GM18870 (cell line): Measurements from ENCODE around the gene PLCH2.
A peak's percentile ranks its signal among the peaks of the same experiment; 100 is the strongest.
"Not testable (repeated sequence)": the region's sequence is repeated elsewhere in the genome, so short reads cannot be mapped to it uniquely, and the experiment has no call there.

Source experiments
- ATAC-seq: cut with Tn5 transposase; IDR thresholded peaks from one replicate; pipeline ENCODE4 v1.9.1; 2021; ENCODE audit warnings: moderate library complexity; ENCODE audit not compliant: unreplicated experiment

The PLCH2 gene

DNA sequence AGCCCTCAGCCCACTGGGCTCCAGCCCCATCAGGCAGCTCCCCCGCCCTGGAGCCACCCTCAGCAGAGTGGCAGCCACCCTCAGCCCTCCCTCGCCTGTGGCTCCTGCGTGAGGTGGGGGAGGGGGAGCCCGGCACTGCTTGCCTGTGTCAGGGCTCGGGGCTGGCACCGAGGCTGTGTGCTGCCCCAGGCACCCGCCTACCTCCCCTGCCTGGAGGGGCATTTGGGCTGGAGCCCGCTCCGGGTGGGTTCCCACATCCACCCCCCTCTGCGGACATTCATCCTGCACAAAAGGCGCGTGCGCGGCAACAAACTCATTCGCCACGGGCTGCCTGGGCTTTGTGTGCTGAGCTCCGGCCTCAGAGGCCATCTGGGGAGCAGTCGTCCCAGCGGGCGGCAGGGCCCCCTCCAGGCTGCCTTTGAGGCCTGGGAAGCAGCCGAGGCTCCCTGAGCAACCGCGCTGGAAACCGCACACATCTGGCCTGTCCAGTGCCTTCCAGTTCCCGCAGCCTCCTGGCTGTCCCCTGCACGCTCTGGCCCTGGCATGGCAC is 67.5 kb downstream of the PLCH2 start:
- ATAC-seq = no peak

DNA sequence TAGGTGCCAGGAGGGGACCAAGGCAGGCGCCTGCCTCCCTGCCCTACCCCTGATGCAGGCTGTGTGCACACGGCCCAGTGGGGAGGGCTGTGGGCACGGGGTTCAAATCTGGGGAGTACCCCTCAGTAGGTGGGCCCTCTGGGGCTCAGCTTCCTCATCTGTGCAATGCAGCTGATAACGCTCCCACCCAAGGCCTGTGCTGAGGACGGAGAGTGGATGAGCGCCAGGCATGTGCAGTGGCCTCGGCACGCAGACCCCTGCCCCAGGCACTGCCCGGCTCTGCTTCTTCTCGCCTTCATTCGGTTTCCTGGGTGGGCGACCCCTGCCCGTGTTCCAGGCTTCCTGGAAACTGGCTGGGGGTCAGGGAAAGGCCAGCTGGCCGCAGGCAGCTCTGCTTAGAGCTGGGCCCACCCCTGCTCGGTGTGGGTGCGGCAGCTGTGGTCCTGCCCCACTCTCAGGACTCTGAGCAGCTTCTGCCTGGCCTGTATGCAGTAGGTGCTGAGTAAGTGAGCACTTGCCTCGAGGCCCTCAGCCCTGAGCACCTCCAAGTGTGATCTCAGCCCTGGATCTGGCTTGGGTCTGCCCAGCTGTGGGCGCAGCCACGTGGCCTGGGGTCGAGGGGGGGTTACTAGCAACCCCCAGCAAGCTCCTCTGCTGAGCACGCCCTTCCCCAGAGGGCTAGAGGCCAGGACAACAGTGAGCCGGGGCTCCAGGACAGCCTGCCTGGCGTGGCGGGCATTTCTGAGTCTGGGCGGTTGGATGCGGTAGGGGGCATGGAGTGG is 68.2 kb downstream of the PLCH2 start:
- ATAC-seq = no peak

DNA sequence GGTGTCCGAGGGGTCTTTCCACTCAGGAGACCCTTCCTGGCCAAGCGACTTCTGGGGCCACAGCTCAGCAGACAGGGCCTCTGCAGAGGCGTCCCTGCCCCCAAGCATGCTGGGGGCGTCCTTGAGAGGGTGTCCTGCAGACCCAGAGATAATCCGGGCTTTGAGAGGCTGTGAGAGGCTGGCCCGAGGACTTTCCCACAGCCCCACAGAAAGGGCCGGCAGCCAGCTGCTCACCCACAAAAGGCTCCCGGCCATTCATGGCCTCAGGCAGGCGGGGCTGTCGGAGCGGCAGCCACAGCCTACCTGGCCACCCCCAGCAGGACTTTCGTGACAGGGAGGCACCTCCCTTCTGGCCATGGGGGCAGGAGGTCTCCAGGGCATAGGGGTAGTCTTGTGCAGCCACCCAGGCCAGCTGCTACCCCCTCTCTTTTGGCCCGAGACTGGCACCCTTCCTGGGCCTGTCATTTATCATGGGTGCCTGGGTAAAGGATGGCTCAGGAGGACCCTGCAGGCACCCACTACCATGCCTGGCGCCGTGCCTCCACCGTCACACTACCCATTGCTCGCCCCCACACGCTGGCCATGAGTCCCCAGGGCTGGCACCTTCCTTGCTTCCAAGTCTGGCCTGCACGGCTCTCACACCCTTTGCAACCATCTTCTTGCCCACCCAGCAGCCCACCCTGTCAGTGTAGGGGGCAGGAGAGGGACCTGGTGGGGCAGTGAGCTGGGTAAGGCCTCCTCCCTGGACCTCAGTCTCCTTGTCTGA is 69.0 kb downstream of the PLCH2 start:
- ATAC-seq = no peak

DNA sequence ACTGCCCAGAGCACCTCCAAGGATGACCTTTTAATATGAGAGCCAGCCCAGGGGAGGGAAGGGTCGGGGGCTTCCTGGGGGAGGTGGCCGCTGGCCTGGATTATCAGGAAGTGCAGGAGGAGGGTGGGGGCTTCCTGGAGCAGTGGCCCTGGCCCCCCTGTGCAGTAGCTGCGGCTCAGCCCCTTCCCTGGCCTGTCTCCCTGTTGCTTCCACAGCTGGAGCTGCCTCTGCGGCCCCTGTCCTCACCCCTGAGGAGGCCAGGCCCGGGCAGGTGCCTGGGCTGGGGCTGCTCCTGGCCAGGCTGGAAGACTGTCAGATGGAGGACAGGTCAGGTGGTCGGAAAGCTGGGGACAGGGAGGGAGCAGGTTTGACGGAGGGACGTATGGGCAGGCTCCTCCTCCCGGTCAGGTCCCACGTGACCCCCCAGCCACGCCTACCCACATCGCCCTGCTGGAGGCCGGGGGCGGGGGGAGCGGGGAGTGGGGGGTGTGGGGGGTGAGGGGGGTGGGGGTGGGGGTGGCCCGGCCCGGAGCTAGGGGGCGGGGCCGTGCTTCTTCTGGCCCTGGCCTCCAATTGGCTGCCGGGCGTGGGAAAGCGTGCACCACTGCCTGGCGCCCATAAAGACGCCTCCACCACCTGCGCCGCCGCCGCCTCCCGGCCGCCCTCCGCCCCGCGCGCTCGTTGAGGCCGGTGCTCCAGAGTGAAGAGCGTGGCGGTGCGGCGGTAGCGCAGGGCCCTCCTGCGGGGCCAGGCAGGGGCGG is 69.8 kb downstream of the PLCH2 start:
- peak; percentile 13 for ATAC-seq

DNA sequence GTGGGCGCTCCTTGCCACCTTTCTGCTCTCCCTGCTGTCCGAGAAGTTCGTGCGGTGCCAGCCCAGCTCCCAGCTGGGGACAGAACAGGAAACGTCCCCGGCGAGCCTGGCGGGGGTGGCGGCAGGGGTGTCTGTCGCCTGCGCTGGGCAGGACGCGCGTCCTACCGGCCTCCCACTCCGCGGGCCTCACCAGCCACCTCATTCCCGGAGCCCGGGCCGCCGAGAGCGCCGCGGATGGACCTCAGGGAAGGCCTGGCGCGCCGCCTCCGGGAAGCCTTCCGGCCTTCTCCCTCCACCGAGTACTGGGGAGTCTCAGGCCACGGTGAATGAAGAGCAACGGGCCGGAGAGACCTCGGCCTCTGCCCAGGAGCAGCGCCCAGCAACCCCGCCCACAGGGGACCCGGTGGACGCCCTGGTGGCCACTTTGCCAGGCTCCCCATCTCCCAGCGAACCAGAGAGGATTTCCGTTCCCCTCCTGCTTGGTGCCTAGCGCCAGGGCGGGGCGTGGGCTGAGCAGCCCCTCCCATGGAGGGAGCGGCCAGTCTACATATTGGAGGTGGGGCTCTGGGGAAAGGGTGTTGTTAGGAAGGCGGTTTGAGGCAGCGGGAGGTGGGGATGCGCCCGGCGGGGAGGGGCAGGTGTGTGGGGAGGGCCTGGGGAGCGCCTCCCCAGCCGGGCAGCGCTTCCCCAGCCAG is 70.6 kb downstream of the PLCH2 start:
- ATAC-seq = peak; percentile 36

DNA sequence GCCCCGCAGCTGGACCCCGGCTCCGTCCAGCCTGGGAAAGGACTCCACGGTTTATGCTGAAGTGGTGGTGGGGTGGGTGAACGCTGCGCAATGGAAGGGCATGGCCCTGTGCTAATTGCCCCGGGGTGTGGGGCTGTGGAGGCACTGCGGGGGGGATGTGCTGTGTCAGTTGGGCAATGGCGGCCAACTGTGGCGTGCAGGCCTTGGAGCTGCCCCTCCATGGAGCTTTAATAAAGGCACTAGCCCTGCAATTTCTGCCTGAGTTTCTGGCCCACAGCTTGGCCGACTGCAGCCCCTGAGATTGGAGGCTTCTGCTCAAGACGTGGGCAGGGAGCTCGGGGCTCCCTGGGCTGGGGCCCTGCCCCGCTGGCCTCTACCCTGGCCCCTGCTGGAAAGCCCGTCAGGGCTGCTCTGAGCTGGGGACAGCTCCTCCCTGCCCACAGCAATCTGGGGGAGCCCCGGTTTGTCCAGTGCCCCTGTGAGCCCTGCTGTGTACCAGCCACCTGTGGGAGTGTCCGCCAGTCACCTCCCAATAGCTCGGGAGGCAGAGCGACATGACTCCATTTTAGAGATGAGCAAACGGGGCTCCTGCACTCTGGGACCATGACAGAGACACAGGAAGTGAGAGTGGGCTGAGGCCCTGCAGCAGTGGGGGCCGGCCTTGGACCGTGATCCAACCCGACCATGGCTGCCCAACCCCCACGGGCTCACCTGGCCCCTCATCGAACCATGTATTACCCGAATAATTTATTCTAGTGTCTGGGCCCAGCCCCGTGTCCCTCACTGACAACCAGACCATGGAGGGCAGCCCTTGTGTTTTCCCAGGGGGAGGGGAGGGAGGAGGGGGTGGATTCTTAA is 71.3 kb downstream of the PLCH2 start:
- no peak for ATAC-seq

DNA sequence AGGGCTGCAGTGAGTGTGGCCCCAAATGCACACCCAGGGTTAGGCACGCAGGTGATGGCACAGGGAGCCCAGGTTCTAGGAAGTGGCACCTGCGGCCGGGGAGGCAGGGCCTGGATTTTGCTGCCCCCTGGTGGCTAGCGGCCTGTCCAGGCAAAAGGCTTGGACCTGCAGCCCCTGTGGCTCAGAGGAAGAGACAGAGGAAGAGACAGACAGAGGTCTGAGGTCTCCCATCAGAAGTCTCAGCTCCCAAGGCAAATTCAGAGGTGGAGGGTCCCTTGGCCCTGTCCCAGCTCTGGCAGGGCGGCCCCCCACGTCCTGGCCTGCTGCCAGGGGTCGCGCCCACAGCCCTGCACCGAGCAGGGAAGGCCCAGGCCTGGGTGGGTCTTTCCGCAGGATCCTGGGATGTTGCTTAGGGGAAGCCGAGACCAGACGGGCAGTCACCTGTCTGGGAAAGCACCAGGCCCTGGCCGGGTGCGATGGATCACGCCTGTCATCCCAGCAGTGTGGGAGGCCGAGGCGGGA is 72.0 kb downstream of the PLCH2 start:
- no peak for ATAC-seq

DNA sequence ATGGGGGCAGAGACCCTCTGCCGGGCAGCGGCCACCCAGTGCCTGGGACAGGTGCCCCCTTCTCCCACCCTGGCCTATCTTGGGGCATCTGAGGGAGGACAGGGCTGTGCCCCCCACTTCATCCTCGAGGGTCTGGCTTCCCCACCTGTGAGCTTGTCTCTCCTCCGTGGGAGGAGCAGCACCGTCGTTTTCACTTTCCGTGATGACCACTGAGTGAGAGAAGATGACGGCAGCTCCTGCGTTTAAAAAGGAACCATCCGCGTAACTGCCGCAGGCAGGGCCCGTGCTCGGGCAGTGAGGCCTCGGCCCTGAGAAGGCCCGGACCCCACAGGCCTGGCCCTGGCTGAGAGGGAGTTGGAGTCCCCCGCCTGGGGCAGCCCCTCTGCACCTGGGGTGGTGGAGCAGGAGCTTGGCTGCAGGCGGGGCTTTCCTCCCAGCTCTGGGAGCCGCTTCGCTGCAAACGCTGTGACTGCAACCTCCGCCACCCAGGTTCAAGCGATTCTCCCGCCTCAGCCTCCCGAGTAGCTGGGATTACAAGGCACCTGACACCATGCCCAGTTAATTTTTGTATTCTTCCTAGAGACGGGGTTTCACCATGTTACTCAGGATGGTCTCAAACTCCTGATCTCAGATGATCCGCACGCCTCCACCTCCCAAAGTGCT is 73.4 kb downstream of the PLCH2 start:
- not testable (repeated sequence) for ATAC-seq

DNA sequence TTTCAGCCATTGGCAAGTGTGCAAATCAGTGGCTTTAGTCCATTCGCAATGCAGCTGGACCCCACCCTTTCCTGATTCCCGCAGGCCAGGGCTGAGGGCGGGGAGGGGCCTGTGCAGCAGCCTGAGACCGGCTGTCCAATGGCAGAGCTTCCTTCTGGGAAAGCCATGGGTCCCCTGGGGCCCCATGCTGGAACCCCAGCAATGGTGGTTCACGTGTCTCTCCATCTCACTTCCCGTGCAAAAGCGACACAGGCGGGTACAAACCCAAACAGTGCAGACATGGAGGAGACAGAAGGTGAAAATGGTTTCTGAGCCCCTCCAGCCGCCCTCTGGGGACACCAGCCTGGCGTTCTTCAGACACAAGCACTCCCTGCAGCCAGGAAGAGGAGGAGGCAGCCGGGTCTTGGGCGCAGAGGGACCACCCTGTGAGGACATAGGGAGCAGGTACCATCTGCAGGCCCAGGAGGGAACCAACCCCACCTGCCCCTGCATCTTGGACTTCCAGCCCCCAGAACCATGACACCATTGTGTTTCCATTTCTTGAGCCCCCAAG is 74.3 kb downstream of the PLCH2 start:
- ATAC-seq = not testable (repeated sequence)

DNA sequence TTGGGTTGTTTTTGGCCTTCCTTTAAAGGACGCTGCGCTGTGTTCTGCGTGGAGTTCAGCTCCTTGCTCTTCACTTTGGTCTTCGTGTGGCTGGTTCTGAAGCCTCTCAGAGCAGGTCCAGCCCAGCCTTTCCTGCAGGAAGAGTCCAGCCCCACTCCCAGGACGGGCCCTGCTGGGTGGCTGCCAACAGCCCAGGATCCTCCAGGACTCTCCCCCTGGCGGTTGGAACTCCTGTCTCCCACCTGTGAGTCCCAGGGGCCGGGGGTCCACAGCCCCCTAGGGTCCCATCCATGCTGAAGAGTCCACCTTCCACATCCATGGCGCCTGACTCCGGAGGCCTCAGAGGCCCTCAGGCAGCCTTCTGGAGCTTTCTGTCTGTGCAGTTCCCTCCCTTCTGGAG is 75.5 kb downstream of the PLCH2 start:
- not testable (repeated sequence) for ATAC-seq

DNA sequence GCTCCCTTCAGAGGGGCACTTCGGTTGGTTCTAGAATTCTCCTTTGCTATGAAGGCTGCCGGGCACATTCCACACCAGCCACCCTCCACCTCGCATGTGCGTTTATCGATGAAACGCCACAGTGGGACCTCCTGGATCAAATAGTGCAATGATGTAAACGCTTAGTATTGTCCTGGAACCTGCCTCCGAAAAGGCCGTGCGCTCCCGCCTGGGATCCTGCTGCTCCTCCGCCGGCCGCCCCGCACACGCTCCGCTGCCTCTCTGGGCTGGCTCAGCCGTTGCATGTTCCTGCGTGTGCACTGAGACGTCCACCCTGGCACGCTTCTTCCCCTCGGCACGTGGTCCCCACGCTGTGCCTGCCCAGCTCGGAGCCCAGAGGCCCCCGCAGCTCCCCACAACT is 76.1 kb downstream of the PLCH2 start:
- ATAC-seq = no peak

DNA sequence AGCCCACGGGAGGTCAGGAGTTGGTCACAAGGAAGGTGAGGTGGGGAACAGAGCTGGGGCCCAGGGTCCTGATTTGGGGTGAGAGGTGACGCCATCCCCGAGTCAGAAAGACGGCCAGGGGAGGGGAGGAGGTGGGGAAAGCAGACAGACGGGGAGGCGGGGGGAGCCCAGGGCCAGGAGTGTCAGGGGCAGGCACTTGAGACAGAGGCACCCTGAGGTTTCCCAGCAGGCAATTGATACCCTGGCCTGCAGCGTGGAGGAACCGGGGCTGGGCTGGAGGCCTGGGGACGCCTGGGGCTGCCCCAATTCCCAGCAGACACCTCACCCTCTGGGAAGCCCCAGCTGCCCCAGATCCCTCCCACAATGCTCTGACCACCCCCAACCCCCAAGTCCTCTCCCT is 77.0 kb downstream of the PLCH2 start:
- not testable (repeated sequence) for ATAC-seq

DNA sequence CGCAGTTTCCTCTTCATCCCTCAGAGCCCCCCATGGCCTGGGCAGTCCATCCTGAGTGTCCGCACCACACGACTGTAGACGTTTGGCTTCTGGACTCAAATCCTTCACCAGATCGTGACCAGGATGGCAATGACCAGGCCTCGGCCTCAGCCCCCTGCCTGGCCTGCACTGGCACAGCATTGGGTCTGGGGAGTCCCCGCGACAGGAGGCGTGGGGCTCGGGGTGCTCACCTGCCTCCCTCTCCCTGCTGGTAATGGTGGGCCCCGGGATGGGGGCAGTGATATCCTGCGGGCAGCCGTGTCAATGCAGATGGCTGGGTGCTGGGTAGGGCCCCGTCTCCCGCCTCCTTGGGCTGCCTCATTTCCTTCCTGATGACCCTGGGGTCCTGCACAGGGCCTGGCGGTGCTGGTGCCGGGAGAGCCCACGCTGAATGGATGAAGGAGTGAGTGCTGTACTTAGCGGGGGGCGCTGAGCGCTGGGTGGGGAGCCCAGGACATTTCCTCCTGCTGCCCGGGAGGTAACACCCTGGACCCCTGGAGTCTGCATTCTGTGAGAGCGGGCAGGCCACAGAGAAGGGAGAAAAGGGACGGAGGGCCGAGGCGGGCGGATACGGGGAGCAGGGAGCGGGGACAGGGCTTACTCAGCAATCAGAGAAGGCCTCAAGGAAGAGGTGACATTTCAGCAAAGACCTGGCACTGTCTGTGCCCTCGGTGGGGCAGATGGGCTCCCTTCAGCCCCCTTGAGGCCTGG is 78.0 kb downstream of the PLCH2 start:
- ATAC-seq = no peak

DNA sequence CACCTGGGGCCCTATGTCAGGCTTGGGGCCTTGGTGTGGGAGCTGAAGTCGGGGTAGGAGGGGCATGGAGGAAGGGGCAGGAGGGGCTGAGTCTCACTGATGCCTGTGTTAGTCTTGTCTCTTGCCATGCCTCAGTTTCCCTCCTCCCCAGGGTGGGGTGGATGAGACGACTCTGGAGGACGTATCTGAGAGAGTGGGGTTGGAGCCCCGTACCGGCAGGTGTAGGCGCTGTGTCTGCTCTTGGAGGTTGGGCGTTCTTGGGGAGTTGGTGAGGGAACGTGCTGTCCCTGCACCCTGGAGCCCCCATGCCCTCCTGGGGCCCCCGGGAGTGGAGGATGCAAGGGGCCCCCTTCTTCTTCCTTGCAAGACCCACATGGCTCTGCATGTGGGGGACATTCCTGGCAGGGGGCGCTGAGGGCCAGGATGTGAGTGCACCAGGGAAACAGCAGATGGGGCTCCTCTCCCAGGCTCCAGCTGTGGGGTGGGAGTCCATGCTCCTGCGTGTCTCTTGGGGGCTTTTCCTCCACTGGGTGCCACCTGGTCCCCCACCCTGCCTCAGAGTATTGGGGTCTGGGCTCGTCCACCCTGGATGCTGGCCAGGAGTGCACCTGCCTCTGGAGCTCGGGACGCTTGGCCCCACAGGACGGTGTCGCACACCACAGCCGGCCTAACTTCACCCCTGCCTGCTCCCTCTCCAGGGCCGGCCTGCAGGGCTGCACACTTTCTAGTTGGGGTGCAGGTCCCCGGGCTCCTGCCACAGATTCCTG is 78.7 kb downstream of the PLCH2 start:
- ATAC-seq = no peak
